Measurements from ENCODE around the gene SYNGR2. TPM values are rescaled to one million over a fixed set of nuclear protein-coding genes. Genes with fewer than 3 reads are reported as not detected.

The SYNGR2 gene
- total and polyA plus RNA-seq, 2 of the 8 experiments (the other 6 are each of a cell fraction or from before 2014, with no cell fraction given) = 50.0 to 139 TPM

DNA sequence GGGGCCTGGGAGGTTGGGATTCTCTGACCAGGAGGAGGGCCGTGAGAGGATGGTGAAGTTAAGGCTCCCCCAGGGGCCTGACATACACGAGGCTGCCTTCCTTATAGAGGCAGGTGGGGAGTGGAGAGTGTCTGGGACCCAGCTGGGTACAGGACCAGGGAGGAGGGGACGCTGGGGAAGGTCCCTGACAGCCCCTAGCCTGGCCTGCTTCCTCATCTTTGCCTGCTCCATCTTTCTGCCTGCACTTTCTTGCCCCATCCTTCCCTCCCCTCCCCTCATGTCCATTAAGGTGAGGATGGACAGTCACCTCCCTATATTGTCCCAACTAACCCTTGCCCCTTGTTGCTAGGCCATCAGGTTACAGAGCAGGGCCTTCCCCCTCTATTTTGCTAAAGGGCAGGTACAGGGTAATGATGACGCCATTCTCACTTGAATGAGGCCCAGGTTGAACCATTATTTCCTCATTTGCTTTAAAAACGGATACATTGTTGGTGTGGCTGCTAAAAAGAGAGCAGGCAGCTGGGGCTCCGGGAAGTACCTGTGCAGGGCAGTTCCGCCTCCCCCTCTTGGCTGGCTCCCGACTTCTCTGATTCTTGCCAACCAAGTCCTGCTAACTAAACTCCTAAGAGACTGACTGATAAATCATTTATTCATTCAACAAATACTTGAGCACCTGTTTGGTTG lies 20.9 kb upstream of the SYNGR2 start:
- Histone ChIP-seq H2BK20ac (ENCODE audit: low read length) (no peak overlapping the region), H3K9me3 (ENCODE audit: insufficient read depth in 2 of 2, low read depth in 1 of 2, low read length in 1 of 2) (no peaks in the 10 kb centered on the region), H3K18ac (ENCODE audit: extremely low read depth, low read length) (no peak overlapping the region), H2BK120ac (replicated peaks; ENCODE audit: low read depth, low read length) (no peak overlapping the region), H3K9ac (replicated peaks in 1 of 4; ENCODE audit: extremely low read depth in 1 of 4, low read depth in 3 of 4, low read length in 3 of 4) (no peak overlapping the region), H3K4me1 (replicated peaks in 1 of 4; ENCODE audit: control insufficient read depth in 3 of 4, insufficient read depth in 4 of 4, low read length in 3 of 4) (no peaks in the 10 kb centered on the region; a peak in 2 of 7 replicates), H3K4me3 (ENCODE audit: extremely low read depth in 1 of 4, insufficient read depth in 2 of 4, low read depth in 3 of 4, low read length in 4 of 4) (no peak overlapping the region), H3K23me2 (ENCODE audit: low read depth, low read length) (no peaks in the 10 kb centered on the region), H4K91ac (replicated peaks; ENCODE audit: insufficient read length, low read length) (no peak overlapping the region), H3K56ac (replicated peaks; ENCODE audit: insufficient read length, low read depth, low read length) (no peak overlapping the region), H4K8ac (ENCODE audit: extremely low read depth, insufficient read depth, low read length) (no peak overlapping the region), H3K27me3 (replicated peaks in 1 of 4; ENCODE audit: control insufficient read depth in 3 of 4, extremely low read depth in 1 of 4, insufficient read depth in 3 of 4, low read length in 3 of 4) (no peaks in the 10 kb centered on the region), H3K27ac (ENCODE audit: low read depth, low read length) (no peak overlapping the region), H3K4me2 (ENCODE audit: insufficient read depth in 1 of 2, low read depth in 2 of 2, low read length in 2 of 2) (no peak overlapping the region), H2BK12ac (ENCODE audit: low read depth, low read length) (no peak overlapping the region), H2BK5ac (ENCODE audit: low read depth, low read length) (no peak overlapping the region), H2AK5ac (ENCODE audit: low read depth, low read length) (no peak overlapping the region), H3K79me1 (ENCODE audit: low read depth, low read length) (no peaks in the 10 kb centered on the region), H3K23ac (ENCODE audit: insufficient read length) (no peak overlapping the region), H4K20me1 (replicated peaks in 1 of 2; ENCODE audit: control insufficient read depth in 1 of 2, insufficient read depth in 2 of 2, low read length in 2 of 2) (no peaks in the 10 kb centered on the region), H3K36me3 (ENCODE audit: control insufficient read depth in 2 of 4, insufficient read depth in 4 of 4, low read length in 3 of 4) (no peaks in the 10 kb centered on the region), H3K14ac (ENCODE audit: insufficient read length) (no peak overlapping the region), H2AFZ (ENCODE audit: low read length) (no peak overlapping the region), H4K5ac (ENCODE audit: insufficient read length, low read depth, low read length) (no peak overlapping the region), H3K79me2 (ENCODE audit: control insufficient read depth in 1 of 2, insufficient read depth in 2 of 2, low read length in 2 of 2) (no peaks in the 10 kb centered on the region), H2BK15ac (ENCODE audit: low read length) (no peak overlapping the region; the same call in 1 of the 2 replicates), H3K4ac (replicated peaks; ENCODE audit: insufficient read length, low read depth, low read length) (no peak overlapping the region)
- FAIRE-seq = no peak
- WGBS, 2 experiments (ENCODE audit: extremely low coverage in 1 of 2, insufficient coverage in 1 of 2, insufficient read length in 1 of 2, insufficient replicate concordance in 2 of 2, low coverage in 1 of 2, low lambda C conversion rate in 2 of 2, missing lambda C conversion rate in 1 of 2) = 85% methylated on average over 8 of the region's 8 CpGs; no CpG with 5 or more reads in 1 of the 2 experiments
- ChIA-PET POLR2A (ENCODE audit: partially characterized antibody) (interaction anchor here (1.2 to 2.2 kb wide), 2 partner anchors 22 to 28 kb away, joined by 3 to 8 read pairs; no protein-coding TSS in a partner anchor), CTCF (ENCODE audit: partially characterized antibody) (interaction anchor here (1.0 to 1.5 kb wide), 4 partner anchors 10 to 40 kb away, joined by 3 to 5 read pairs (median 4); partner anchors contain the start of gene AFMID)
- no peak for DNase-seq (ENCODE audit: low read depth in 1 of 2, low spot score in 2 of 2)
- TF ChIP-seq, protein P1, sequence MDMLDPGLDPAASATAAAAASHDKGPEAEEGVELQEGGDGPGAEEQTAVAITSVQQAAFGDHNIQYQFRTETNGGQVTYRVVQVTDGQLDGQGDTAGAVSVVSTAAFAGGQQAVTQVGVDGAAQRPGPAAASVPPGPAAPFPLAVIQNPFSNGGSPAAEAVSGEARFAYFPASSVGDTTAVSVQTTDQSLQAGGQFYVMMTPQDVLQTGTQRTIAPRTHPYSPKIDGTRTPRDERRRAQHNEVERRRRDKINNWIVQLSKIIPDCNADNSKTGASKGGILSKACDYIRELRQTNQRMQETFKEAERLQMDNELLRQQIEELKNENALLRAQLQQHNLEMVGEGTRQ (IDR thresholded peaks at IDR 0.05; ENCODE audit: low read length) = no peak
- TF ChIP-seq POLR2A (IDR thresholded peaks at IDR 0.05; ENCODE audit: control extremely low read depth in 1 of 2, low read depth in 2 of 2, low read length in 2 of 2) = no peak
- no peak for TF ChIP-seq TAF1 (IDR thresholded peaks at IDR 0.05; ENCODE audit: low read depth, low read length)
- TF ChIP-seq POLR2AphosphoS5 (IDR thresholded peaks at IDR 0.05; ENCODE audit: low read depth, low read length) = no peak
- no peak for TF ChIP-seq SP2 (IDR thresholded peaks at IDR 0.05; ENCODE audit: low read length)
- TF ChIP-seq BCL11A (IDR thresholded peaks at IDR 0.05; ENCODE audit: low read depth in 2 of 2, low read length in 2 of 2) = no peak
- TF ChIP-seq ZNF274 (IDR thresholded peaks at IDR 0.05; ENCODE audit: borderline replicate concordance, extremely low read depth, low read length) = no peak
- TF ChIP-seq, protein P2, sequence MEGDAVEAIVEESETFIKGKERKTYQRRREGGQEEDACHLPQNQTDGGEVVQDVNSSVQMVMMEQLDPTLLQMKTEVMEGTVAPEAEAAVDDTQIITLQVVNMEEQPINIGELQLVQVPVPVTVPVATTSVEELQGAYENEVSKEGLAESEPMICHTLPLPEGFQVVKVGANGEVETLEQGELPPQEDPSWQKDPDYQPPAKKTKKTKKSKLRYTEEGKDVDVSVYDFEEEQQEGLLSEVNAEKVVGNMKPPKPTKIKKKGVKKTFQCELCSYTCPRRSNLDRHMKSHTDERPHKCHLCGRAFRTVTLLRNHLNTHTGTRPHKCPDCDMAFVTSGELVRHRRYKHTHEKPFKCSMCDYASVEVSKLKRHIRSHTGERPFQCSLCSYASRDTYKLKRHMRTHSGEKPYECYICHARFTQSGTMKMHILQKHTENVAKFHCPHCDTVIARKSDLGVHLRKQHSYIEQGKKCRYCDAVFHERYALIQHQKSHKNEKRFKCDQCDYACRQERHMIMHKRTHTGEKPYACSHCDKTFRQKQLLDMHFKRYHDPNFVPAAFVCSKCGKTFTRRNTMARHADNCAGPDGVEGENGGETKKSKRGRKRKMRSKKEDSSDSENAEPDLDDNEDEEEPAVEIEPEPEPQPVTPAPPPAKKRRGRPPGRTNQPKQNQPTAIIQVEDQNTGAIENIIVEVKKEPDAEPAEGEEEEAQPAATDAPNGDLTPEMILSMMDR (IDR thresholded peaks at IDR 0.05; ENCODE audit: control extremely low read depth in 1 of 3, insufficient read depth in 1 of 3, low read depth in 1 of 3, low read length in 3 of 3) = no peak
- TF ChIP-seq BRCA1 (IDR thresholded peaks at IDR 0.05; ENCODE audit: low read depth, low read length) = no peak
- no peak for TF ChIP-seq TAF7 (optimal IDR thresholded peaks at IDR 0.05; ENCODE audit: borderline replicate concordance, low read depth, low read length)

Measured in H1 (cell line).